PC-9 (cell line): ENCODE measurements around the gene CDH22. TPM values are rescaled to one million over a fixed set of nuclear protein-coding genes. Genes with fewer than 3 reads are reported as not detected.

ENCODE experiments used
- BruUV-seq: library from RNA; stranded (reverse); fragments of 400-500 nt; replicated peaks from 2 replicates; lab custom pipeline; 2021; lab: Mats Ljungman, UMichigan
- CTCF ChIA-PET: fragments of 300-600 bp; sonication (Branson Sonifier 250); formaldehyde crosslinking; loops from one replicate; lab custom pipeline; 2022; ENCODE audit warnings: antibody characterized with exemption; lab: Charles Lee
- POLR2A ChIA-PET: fragments of 300-600 bp; sonication (Branson Sonifier 250); formaldehyde crosslinking; loops from one replicate; lab custom pipeline; 2022; ENCODE audit warnings: antibody characterized with exemption; ENCODE audit not compliant: unreplicated experiment; lab: Charles Lee
- DNase-seq, 2 experiments: peaks; one replicate each; pipeline versions ENCODE4 v3.0.0 to v3.0.0-alpha.2; 2015 to 2022; ENCODE audit warnings: mixed read lengths in 1 of 2
- H2AFZ ChIP-seq: fragments of 200-600 bp; sonication (generic); 2 replicates; pipeline ENCODE4 v1.8.1; 2017; ENCODE audit warnings: antibody characterized with exemption
- H3F3A ChIP-seq: fragments of 200-600 bp; sonication (generic); 2 replicates; pipeline ENCODE4 v1.8.1; 2017; ENCODE audit warnings: antibody characterized with exemption, mild to moderate bottlenecking, low read depth; ENCODE audit not compliant: insufficient read depth
- H3K27ac ChIP-seq: fragments of 200-600 bp; sonication (generic); 2 replicates; pipeline ENCODE4 v1.6.1; 2016; ENCODE audit warnings: mixed run types
- H3K27me3 ChIP-seq: fragments of 200-600 bp; sonication (generic); 2 replicates; pipeline ENCODE4 v1.6.1; 2016; ENCODE audit warnings: low read depth, mixed run types; ENCODE audit not compliant: insufficient read depth
- H3K36me3 ChIP-seq: fragments of 200-600 bp; sonication (generic); 2 replicates; pipeline ENCODE4 v1.6.1; 2016; ENCODE audit warnings: low read depth, mixed run types
- H3K4me1 ChIP-seq: fragments of 200-600 bp; sonication (generic); replicated peaks from 2 replicates; pipeline ENCODE4 v1.6.1; 2016; ENCODE audit warnings: mixed run types; ENCODE audit not compliant: insufficient read depth
- H3K4me2 ChIP-seq: fragments of 200-600 bp; sonication (generic); 2 replicates; pipeline ENCODE4 v1.6.1; 2017; ENCODE audit warnings: mixed run types
- H3K4me3 ChIP-seq: fragments of 200-600 bp; sonication (generic); 2 replicates; pipeline ENCODE4 v1.6.1; 2016; ENCODE audit warnings: mixed run types
- H3K79me2 ChIP-seq: fragments of 200-600 bp; sonication (generic); 2 replicates; pipeline ENCODE4 v1.6.1; 2017; ENCODE audit warnings: low read depth, mixed run types
- H3K9me2 ChIP-seq: fragments of 200-600 bp; sonication (generic); 2 replicates; pipeline ENCODE4 v1.8.1; 2017; ENCODE audit warnings: mild to moderate bottlenecking; ENCODE audit not compliant: insufficient read depth
- H3K9me3 ChIP-seq: fragments of 200-600 bp; sonication (generic); 2 replicates; pipeline ENCODE4 v1.8.1; 2016; ENCODE audit warnings: low read depth; ENCODE audit not compliant: insufficient read depth
- H4K20me1 ChIP-seq: fragments of 200-600 bp; sonication (generic); 2 replicates; pipeline ENCODE4 v1.8.1; 2017; ENCODE audit not compliant: insufficient read depth
- CTCF ChIP-seq: fragments of 200-600 bp; sonication (generic); conservative IDR thresholded peaks from 2 replicates; pipeline ENCODE4 v1.6.1; 2017; ENCODE audit warnings: mixed run types, antibody characterized with exemption, mild to moderate bottlenecking, moderate library complexity
- EZH2 ChIP-seq: fragments of 200-600 bp; sonication (generic); IDR thresholded peaks from 2 replicates; pipeline ENCODE4 v1.8.0; 2017; ENCODE audit warnings: antibody characterized with exemption, low read depth
- intact Hi-C: fragments of 100-400 bp; cut with micrococcal nuclease; formaldehyde crosslinking; loops from one replicate; pipeline ENCODE4 v1.10.0; 2022; ENCODE audit not compliant: unreplicated experiment
- total RNA-seq: library from RNA; stranded (reverse); gene quantifications from 2 replicates; pipeline ENCODE4 v1.2.3, GENCODE V29; 2021

CDH22 gene
- total RNA-seq, 1 experiment from 2014 or later: not detected

GRCh38 chr20:46351357-46352058 is 43.2 kb upstream of the CDH22 start:
- H3K4me3 ChIP-seq: no peak overlapping the region
- no peak overlapping the region for H3K27ac ChIP-seq
- H3K4me2 ChIP-seq: no peak overlapping the region
- POLR2A ChIA-PET: no interaction called here
- no peak for DNase-seq
- H4K20me1 ChIP-seq: peaks cover 17% of the 10 kb centered on the region
- H3K27me3 ChIP-seq: no peaks in the 10 kb centered on the region
- CTCF ChIA-PET: no interaction called here
- H3K4me1 ChIP-seq: no peaks in the 10 kb centered on the region; the same call in 1 of the 2 replicates
- no peaks in the 10 kb centered on the region; the same call in 1 of the 2 replicates for H3K36me3 ChIP-seq
- no peak overlapping the region for H2AFZ ChIP-seq
- H3K9me3 ChIP-seq: no peaks in the 10 kb centered on the region
- H3K79me2 ChIP-seq: no peaks in the 10 kb centered on the region
- H3F3A ChIP-seq: peaks cover 3% of the 10 kb centered on the region
- TF ChIP-seq CTCF (no peak), EZH2 (no peak)
- H3K9me2 ChIP-seq: no peaks in the 10 kb centered on the region
- intact Hi-C loops: no loop called here
- BruUV-seq: no TSS peak

GRCh38 chr20:46350986-46351267 is 42.6 kb upstream of the CDH22 start:
- H3K4me3 ChIP-seq: no peak overlapping the region
- CTCF ChIA-PET: no interaction called here
- intact Hi-C loops: loop anchor here (1.0 kb wide), 1 partner anchor 12 kb away; no protein-coding TSS in a partner anchor
- H3K4me2 ChIP-seq: no peak overlapping the region
- TF ChIP-seq CTCF (no peak), EZH2 (no peak)
- no peaks in the 10 kb centered on the region for H3K9me2 ChIP-seq
- no peaks in the 10 kb centered on the region; the same call in 1 of the 2 replicates for H3K4me1 ChIP-seq
- BruUV-seq: TSS peak; percentile 94
- peaks cover 11% of the 10 kb centered on the region; the same call in 1 of the 2 replicates for H4K20me1 ChIP-seq
- POLR2A ChIA-PET: no interaction called here
- H3K9me3 ChIP-seq: no peaks in the 10 kb centered on the region
- no peaks in the 10 kb centered on the region; the same call in 1 of the 2 replicates for H3K36me3 ChIP-seq
- H3K27me3 ChIP-seq: no peaks in the 10 kb centered on the region
- no peak overlapping the region for H3K27ac ChIP-seq
- H2AFZ ChIP-seq: no peak overlapping the region
- no peaks in the 10 kb centered on the region for H3K79me2 ChIP-seq
- DNase-seq: no peak
- peaks cover 3% of the 10 kb centered on the region for H3F3A ChIP-seq

GRCh38 chr20:46350201-46350985 is 42.1 kb upstream of the CDH22 start:
- Histone ChIP-seq H3K9me3 (no peaks in the 10 kb centered on the region), H2AFZ (no peak overlapping the region), H3K27ac (no peak overlapping the region), H3K4me3 (no peak overlapping the region), H3K79me2 (no peaks in the 10 kb centered on the region), H4K20me1 (peaks cover 6% of the 10 kb centered on the region; the same call in 1 of the 2 replicates), H3K36me3 (no peaks in the 10 kb centered on the region; the same call in 1 of the 2 replicates), H3K27me3 (no peaks in the 10 kb centered on the region), H3F3A (peaks cover 5% of the 10 kb centered on the region), H3K4me1 (no peaks in the 10 kb centered on the region; the same call in 1 of the 2 replicates), H3K9me2 (no peaks in the 10 kb centered on the region), H3K4me2 (no peak overlapping the region)
- TF ChIP-seq EZH2: no peak
- no peak for TF ChIP-seq CTCF
- intact Hi-C loops: loop anchor here (1.0 kb wide), 1 partner anchor 13 kb away; no protein-coding TSS in a partner anchor
- ChIA-PET POLR2A (interaction anchor here (0.6 kb wide), 2 partner anchors 14 to 258 kb away, joined by 4 to 7 read pairs; no protein-coding TSS in a partner anchor), CTCF (interaction anchor here (0.6 to 0.7 kb wide), 2 partner anchors 217 to 567 kb away, joined by 3 read pairs; no protein-coding TSS in a partner anchor)
- BruUV-seq: no TSS peak
- peak in 1 of 2 experiments; percentile 57 for DNase-seq
